Progenitor cell of endocrine pancreas (in vitro differentiated cells): ENCODE results near the gene CDC26. TPM values are rescaled to one million over a fixed set of nuclear protein-coding genes. Genes with fewer than 3 reads are reported as not detected.
A peak's percentile ranks its signal among the peaks of the same experiment; 100 is the strongest.

ENCODE experiments used
- DNase-seq: peaks from one replicate; pipeline ENCODE4 v3.0.0; 2021; ENCODE audit warnings: low spot score; ENCODE audit not compliant: unreplicated experiment
- H3K27ac Mint-ChIP-seq: 2 replicates; pipeline ENCODE4 v1.8.0; 2021; ENCODE audit warnings: mild to moderate bottlenecking, moderate library complexity, mixed read lengths
- H3K27me3 Mint-ChIP-seq: 2 replicates; pipeline ENCODE4 v1.8.0; 2021; ENCODE audit warnings: mixed read lengths
- H3K36me3 Mint-ChIP-seq: 2 replicates; pipeline ENCODE4 v1.8.0; 2022; ENCODE audit warnings: mixed read lengths; ENCODE audit not compliant: insufficient read depth
- H3K4me1 Mint-ChIP-seq: 2 replicates; pipeline ENCODE4 v1.8.0; 2021; ENCODE audit warnings: low read depth, mixed read lengths
- H3K4me3 Mint-ChIP-seq: 2 replicates; pipeline ENCODE4 v1.8.0; 2021; ENCODE audit warnings: low read depth, mild to moderate bottlenecking, moderate library complexity, mixed read lengths
- H3K9me3 Mint-ChIP-seq: 2 replicates; pipeline ENCODE4 v1.8.0; 2021; ENCODE audit warnings: low read depth, mixed read lengths
- total RNA-seq: library from RNA; stranded (reverse); gene quantifications from 2 replicates; pipeline ENCODE4 v1.2.1, GENCODE V29; 2021
- TF ChIP-seq, protein P1 (sequence below): fragments of 200-600 bp; sonication (generic); IDR thresholded peaks from one replicate; pipeline ENCODE4 v1.5.0; 2021; ENCODE audit warnings: antibody characterized with exemption, mild to moderate bottlenecking; ENCODE audit not compliant: unreplicated experiment

CDC26 gene
- total RNA-seq, 1 donor from 2014 or later: 36.6 TPM

DNA sequence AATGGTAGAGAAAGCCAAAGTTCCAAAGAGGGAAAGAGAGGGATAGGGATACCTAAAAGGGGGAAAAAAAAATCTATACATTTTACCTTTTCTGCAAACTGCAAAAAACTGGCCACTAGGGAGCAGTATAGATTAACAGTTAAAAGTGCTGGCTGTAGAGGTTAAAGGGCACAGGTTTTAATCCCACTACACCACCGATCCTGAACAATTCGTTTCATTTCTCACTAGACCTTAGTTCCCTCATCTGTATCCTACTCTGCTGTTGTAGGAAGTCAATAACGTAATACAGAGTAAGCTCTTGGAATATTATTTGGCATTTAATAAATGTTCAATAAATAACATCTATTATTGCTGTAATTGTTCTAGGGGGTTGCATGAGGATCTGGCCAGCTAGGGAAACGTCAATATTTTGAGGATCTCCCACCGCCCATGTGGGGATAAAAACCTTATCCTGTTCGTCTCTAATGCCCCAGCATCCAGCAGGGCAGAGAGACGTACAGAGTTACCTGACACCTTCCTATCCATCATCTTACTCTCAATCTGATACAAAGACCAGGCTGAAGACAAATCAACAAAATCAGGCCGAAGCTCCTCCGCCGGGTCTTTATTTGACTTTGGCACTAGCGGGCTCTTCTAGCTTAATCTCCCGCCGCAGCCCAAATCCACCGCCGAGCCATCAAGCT, 757 bp downstream of the CDC26 start:
- TF ChIP-seq, protein P1, sequence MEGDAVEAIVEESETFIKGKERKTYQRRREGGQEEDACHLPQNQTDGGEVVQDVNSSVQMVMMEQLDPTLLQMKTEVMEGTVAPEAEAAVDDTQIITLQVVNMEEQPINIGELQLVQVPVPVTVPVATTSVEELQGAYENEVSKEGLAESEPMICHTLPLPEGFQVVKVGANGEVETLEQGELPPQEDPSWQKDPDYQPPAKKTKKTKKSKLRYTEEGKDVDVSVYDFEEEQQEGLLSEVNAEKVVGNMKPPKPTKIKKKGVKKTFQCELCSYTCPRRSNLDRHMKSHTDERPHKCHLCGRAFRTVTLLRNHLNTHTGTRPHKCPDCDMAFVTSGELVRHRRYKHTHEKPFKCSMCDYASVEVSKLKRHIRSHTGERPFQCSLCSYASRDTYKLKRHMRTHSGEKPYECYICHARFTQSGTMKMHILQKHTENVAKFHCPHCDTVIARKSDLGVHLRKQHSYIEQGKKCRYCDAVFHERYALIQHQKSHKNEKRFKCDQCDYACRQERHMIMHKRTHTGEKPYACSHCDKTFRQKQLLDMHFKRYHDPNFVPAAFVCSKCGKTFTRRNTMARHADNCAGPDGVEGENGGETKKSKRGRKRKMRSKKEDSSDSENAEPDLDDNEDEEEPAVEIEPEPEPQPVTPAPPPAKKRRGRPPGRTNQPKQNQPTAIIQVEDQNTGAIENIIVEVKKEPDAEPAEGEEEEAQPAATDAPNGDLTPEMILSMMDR: peak; percentile 82
- peak; percentile 22 for DNase-seq
- Mint-ChIP-seq H3K9me3 (no peaks in the 10 kb centered on the region), H3K27ac (no peak overlapping the region), H3K36me3 (peaks cover 13% of the 10 kb centered on the region), H3K27me3 (no peaks in the 10 kb centered on the region), H3K4me1 (peaks cover 8% of the 10 kb centered on the region), H3K4me3 (no peak overlapping the region)

DNA sequence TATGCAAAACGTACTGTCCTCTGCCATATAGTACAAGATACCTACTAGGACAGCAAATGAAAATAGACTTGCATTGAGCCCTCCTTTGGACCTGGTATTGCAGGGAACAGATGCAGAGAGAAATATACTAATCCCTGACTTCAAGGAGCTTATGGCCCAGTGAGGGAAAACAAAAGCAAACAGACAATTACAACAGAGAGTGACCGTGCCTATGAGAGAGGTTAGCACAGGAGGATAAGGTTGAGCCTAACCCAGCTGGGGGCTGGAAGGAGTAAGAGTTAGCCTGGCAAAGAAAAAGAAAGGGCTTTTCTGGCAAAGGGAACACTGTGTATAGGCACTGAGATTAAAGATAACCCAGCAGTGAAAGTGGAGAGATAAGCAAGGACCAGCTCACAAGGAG, 5.5 kb downstream of the CDC26 start:
- H3K4me3 Mint-ChIP-seq: no peak overlapping the region
- H3K27ac Mint-ChIP-seq: no peak overlapping the region
- no peak for DNase-seq
- peaks cover 5% of the 10 kb centered on the region for H3K4me1 Mint-ChIP-seq
- TF ChIP-seq, protein P1: no peak
- H3K9me3 Mint-ChIP-seq: no peaks in the 10 kb centered on the region
- peaks cover 15% of the 10 kb centered on the region for H3K36me3 Mint-ChIP-seq
- no peaks in the 10 kb centered on the region for H3K27me3 Mint-ChIP-seq

DNA sequence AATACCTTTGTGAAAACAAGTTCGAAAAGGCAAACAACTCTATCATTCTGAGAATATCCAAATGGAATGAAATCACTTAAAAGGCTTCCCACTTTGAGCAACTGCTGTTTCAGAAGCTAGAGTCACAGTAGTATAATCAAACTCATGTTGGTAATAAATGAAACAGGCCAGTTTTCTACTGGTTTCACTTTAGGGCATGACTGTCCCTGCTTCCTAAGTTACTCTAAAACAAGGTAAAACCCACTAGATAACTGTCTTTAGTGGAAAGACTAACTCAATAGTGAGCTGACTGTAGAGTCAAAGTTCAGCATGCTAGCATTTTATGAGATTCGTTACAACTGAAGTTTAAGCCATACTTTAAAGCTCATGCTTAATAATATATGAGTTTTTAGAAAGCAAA, 6.0 kb downstream of the CDC26 start:
- no peaks in the 10 kb centered on the region for H3K9me3 Mint-ChIP-seq
- no peak overlapping the region for H3K27ac Mint-ChIP-seq
- no peak overlapping the region for H3K4me3 Mint-ChIP-seq
- no peak for DNase-seq
- peaks cover 5% of the 10 kb centered on the region for H3K4me1 Mint-ChIP-seq
- TF ChIP-seq, protein P1: no peak
- H3K36me3 Mint-ChIP-seq: peaks cover 16% of the 10 kb centered on the region
- H3K27me3 Mint-ChIP-seq: no peaks in the 10 kb centered on the region

DNA sequence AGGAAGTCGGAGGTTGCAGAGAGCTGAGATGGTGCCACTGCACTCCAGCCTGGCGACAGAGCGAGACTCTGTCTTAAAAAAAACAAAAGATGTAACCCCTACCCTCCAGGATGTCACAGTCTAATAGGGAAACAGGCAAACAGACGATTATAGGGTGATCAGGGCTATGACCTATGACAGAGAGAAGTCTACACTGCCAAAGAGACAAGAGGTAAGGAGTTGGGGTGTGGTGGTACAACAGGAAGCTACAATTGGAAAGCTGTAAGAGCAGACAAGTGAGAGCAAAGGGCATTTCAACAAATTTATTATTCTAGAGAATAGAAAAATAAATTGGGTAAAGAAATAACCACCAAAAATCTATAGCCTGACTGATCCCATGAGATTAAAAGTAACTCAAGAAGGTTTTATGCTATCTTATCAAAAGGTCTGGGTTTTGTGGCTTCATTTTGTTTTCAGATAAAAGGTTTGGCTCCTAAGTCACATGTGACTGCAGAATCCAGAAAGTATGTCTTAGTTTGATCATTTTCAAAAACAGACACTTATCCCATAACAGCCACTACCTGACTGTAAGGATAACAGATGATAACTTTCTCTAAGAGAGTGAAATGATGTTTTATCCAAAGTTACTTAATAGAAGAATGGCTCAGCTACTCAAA, 7.3 kb downstream of the CDC26 start:
- H3K27ac Mint-ChIP-seq: no peak overlapping the region
- no peaks in the 10 kb centered on the region for H3K9me3 Mint-ChIP-seq
- H3K36me3 Mint-ChIP-seq: peaks cover 14% of the 10 kb centered on the region
- DNase-seq: no peak
- TF ChIP-seq, protein P1: no peak
- H3K4me3 Mint-ChIP-seq: no peak overlapping the region
- H3K4me1 Mint-ChIP-seq: no peaks in the 10 kb centered on the region
- no peaks in the 10 kb centered on the region for H3K27me3 Mint-ChIP-seq

DNA sequence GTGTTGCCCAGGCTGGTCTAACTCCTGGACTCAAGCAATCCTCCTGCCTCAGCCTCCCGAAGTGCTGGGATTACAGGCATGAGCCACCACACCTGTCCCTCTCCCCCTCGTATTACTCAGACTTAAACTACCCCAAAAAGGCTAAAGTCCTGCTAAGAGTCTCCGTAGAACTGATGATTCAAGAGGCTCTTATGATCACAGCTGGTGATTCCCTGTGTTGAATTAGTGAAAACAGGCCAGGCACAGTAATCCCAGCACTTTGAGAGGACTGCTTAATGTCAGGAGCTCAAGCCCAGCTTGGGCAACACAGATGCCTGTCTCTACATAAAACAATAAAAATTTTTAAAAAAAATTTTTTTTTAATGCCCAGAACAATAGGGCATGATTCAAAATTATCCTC, 9.2 kb downstream of the CDC26 start:
- H3K27ac Mint-ChIP-seq: no peak overlapping the region
- DNase-seq: no peak
- H3K36me3 Mint-ChIP-seq: peaks cover 14% of the 10 kb centered on the region
- TF ChIP-seq, protein P1: no peak
- no peak overlapping the region for H3K4me3 Mint-ChIP-seq
- H3K4me1 Mint-ChIP-seq: no peaks in the 10 kb centered on the region
- H3K27me3 Mint-ChIP-seq: no peaks in the 10 kb centered on the region
- H3K9me3 Mint-ChIP-seq: no peaks in the 10 kb centered on the region
